ENCODE results near the gene OR51I2.

The OR51I2 gene

GRCh38 chr11:5449023-5449422, at the start of gene OR51I2:
TSS of gene OR51I2 (plus strand) at chr11:5449323. CDS start at chr11:5453489, 4,166 bp downstream.
- no peak for DNase-seq (ENCODE audit: extremely low read depth in 1 of 2, low read depth in 1 of 2)

GRCh38 chr11:5405173-5405572, 44.0 kb upstream of the OR51I2 start:
- no peak for DNase-seq (ENCODE audit: extremely low read depth in 1 of 2, low read depth in 1 of 2)

- no peak for DNase-seq (ENCODE audit: extremely low read depth in 1 of 2, low read depth in 1 of 2)
These were observed 28.1 kb upstream of the OR51I2 start for GRCh38 chr11:5420993-5421392.

GRCh38 chr11:5421811-5422210, 27.3 kb upstream of the OR51I2 start, which contains the start of gene OR51Q1:
TSS of gene OR51Q1 (plus strand) at chr11:5422111. CDS start at chr11:5422201, 90 bp downstream.
- DNase-seq (ENCODE audit: extremely low read depth in 1 of 2, low read depth in 1 of 2) = no peak

- DNase-seq (ENCODE audit: extremely low read depth in 1 of 2, low read depth in 1 of 2) = no peak
These were observed 26.0 kb upstream of the OR51I2 start for GRCh38 chr11:5423131-5423530.

GRCh38 chr11:5441414-5441813, 7.7 kb upstream of the OR51I2 start, which contains the start of gene OR51I1:
TSS of gene OR51I1 (minus strand) at chr11:5441514. CDS start at chr11:5441514, 0 bp downstream.
- DNase-seq (ENCODE audit: extremely low read depth in 1 of 2, low read depth in 1 of 2) = no peak

GRCh38 chr11:5443835-5444393, 5.2 kb upstream of the OR51I2 start:
- no peak for DNase-seq (ENCODE audit: extremely low read depth in 1 of 2, low read depth in 1 of 2)

- no peak for DNase-seq (ENCODE audit: extremely low read depth in 1 of 2, low read depth in 1 of 2)
These were observed 309 bp downstream of the OR51I2 start for GRCh38 chr11:5449432-5449831.

GRCh38 chr11:5460983-5461621, 12.0 kb downstream of the OR51I2 start:
- no peak for DNase-seq (ENCODE audit: extremely low read depth in 1 of 2, low read depth in 1 of 2)

GRCh38 chr11:5467527-5467926, 18.4 kb downstream of the OR51I2 start:
- no peak for DNase-seq (ENCODE audit: extremely low read depth in 1 of 2, low read depth in 1 of 2)

- no peak for DNase-seq (ENCODE audit: extremely low read depth in 1 of 2, low read depth in 1 of 2)
These were observed 24.8 kb downstream of the OR51I2 start for GRCh38 chr11:5473921-5474320.

- DNase-seq (ENCODE audit: extremely low read depth in 1 of 2, low read depth in 1 of 2) = no peak
These were observed 27.2 kb downstream of the OR51I2 start for GRCh38 chr11:5476186-5476819.

- no peak for DNase-seq (ENCODE audit: extremely low read depth in 1 of 2, low read depth in 1 of 2)
These were observed 36.9 kb downstream of the OR51I2 start for GRCh38 chr11:5486003-5486402.

GRCh38 chr11:5486421-5486820, 37.3 kb downstream of the OR51I2 start:
- no peak for DNase-seq (ENCODE audit: extremely low read depth in 1 of 2, low read depth in 1 of 2)

GRCh38 chr11:5488385-5488784, 39.3 kb downstream of the OR51I2 start, which contains the start of gene OR52D1:
TSS of gene OR52D1 (plus strand) at chr11:5488685. CDS start at chr11:5488707, 22 bp downstream.
- DNase-seq (ENCODE audit: extremely low read depth in 1 of 2, low read depth in 1 of 2) = no peak

- DNase-seq (ENCODE audit: extremely low read depth in 1 of 2, low read depth in 1 of 2) = no peak
These were observed 39.8 kb downstream of the OR51I2 start for GRCh38 chr11:5488798-5489399.

GRCh38 chr11:5489576-5490357, 40.6 kb downstream of the OR51I2 start:
- DNase-seq (ENCODE audit: extremely low read depth in 1 of 2, low read depth in 1 of 2) = no peak

GRCh38 chr11:5499671-5500070, 50.5 kb downstream of the OR51I2 start:
- DNase-seq (ENCODE audit: extremely low read depth in 1 of 2, low read depth in 1 of 2) = no peak

- DNase-seq (ENCODE audit: extremely low read depth in 1 of 2, low read depth in 1 of 2) = no peak
These were observed 51.3 kb downstream of the OR51I2 start for GRCh38 chr11:5500393-5500801.

GRCh38 chr11:5504403-5504921, 55.3 kb downstream of the OR51I2 start:
- DNase-seq (ENCODE audit: extremely low read depth in 1 of 2, low read depth in 1 of 2) = no peak
